ENCODE measurements around the gene GPHA2.
"Not testable (repeated sequence)": the region's sequence is repeated elsewhere in the genome, so short reads cannot be mapped to it uniquely, and the experiment has no call there.

GPHA2 gene

GRCh38 chr11:64935359-64936081, at the start of gene GPHA2:
TSS of gene GPHA2 (minus strand) at chr11:64935893. CDS start at chr11:64935460, 433 bp downstream.
- TF ChIP-seq SUZ12 (IDR thresholded peaks at IDR 0.05; ENCODE audit: extremely low read depth, insufficient read depth, insufficient read length) = no peak
- no peak for TF ChIP-seq YY1 (IDR thresholded peaks at IDR 0.05; ENCODE audit: insufficient read depth, insufficient read length)
- no peak for TF ChIP-seq ZNF274 (IDR thresholded peaks at IDR 0.05; ENCODE audit: low read depth, low read length)
- H3K4me3 ChIP-seq (ENCODE audit: insufficient read length, low read depth) = no peak within 1 kb of the TSS
- H3K9ac ChIP-seq (ENCODE audit: insufficient read length, low read depth) = peak within 1 kb of the TSS; percentile 46
- peaks cover 18% of the 10 kb centered on the region for H3K36me3 ChIP-seq (ENCODE audit: insufficient read depth, insufficient read length, low read length)
- peak; percentile 56 for DNase-seq (ENCODE audit: low read depth, low spot score)
- H3K4me1 ChIP-seq (ENCODE audit: insufficient read depth, insufficient read length) = peaks cover 26% of the 10 kb centered on the region
- no peaks in the 10 kb centered on the region for H3K27me3 ChIP-seq (ENCODE audit: insufficient read depth, insufficient read length)
- H3K9me3 ChIP-seq (ENCODE audit: insufficient read depth, low read length) = no peaks in the 10 kb centered on the region

GRCh38 chr11:64983339-64983738, 47.6 kb upstream of the GPHA2 start:
- H3K9me3 ChIP-seq (ENCODE audit: insufficient read depth, low read length); H3K27me3 ChIP-seq (ENCODE audit: insufficient read depth, insufficient read length); H3K4me1 ChIP-seq (ENCODE audit: insufficient read depth, insufficient read length); H3K9ac ChIP-seq (ENCODE audit: insufficient read length, low read depth); DNase-seq (ENCODE audit: low read depth, low spot score); H3K36me3 ChIP-seq (ENCODE audit: insufficient read depth, insufficient read length, low read length); H3K4me3 ChIP-seq (ENCODE audit: insufficient read length, low read depth): not testable (repeated sequence)

- Histone ChIP-seq H3K9me3 (ENCODE audit: insufficient read depth, low read length) (no peaks in the 10 kb centered on the region), H3K4me3 (ENCODE audit: insufficient read length, low read depth) (no peak overlapping the region), H3K27me3 (ENCODE audit: insufficient read depth, insufficient read length) (no peaks in the 10 kb centered on the region), H3K36me3 (ENCODE audit: insufficient read depth, insufficient read length, low read length) (no peaks in the 10 kb centered on the region), H3K4me1 (ENCODE audit: insufficient read depth, insufficient read length) (peaks cover 3% of the 10 kb centered on the region), H3K9ac (ENCODE audit: insufficient read length, low read depth) (no peak overlapping the region)
- DNase-seq (ENCODE audit: low read depth, low spot score) = no peak
- TF ChIP-seq YY1 (IDR thresholded peaks at IDR 0.05; ENCODE audit: insufficient read depth, insufficient read length) (no peak), SUZ12 (IDR thresholded peaks at IDR 0.05; ENCODE audit: extremely low read depth, insufficient read depth, insufficient read length) (no peak), ZNF274 (IDR thresholded peaks at IDR 0.05; ENCODE audit: low read depth, low read length) (no peak)
Measured at GRCh38 chr11:64976651-64977050, 41.0 kb upstream of the GPHA2 start.

DNA sequence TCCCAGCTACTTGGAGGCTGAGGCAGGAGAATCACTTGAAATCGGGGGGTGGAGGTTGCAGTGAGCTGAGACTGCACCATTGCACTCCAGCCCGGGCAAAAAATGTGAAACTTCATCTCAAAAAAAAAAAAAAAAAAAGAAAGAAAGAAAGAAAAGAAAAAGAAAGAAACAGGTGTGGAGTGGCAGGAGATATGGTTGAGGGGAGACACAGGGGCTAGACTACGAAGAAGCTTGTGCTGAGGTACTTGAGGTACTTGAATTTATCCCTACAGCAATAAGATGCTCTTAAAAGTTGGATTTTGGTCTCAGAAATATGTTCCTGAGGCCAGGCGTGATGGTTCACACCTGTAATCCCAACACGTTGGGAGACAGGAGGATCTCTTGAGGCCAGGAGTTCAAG, 38.4 kb upstream of the GPHA2 start:
- DNase-seq (ENCODE audit: low read depth, low spot score) = no peak
- Histone ChIP-seq H3K4me1 (ENCODE audit: insufficient read depth, insufficient read length) (peaks cover 3% of the 10 kb centered on the region), H3K4me3 (ENCODE audit: insufficient read length, low read depth) (no peak overlapping the region), H3K9ac (ENCODE audit: insufficient read length, low read depth) (no peak overlapping the region), H3K36me3 (ENCODE audit: insufficient read depth, insufficient read length, low read length) (no peaks in the 10 kb centered on the region), H3K27me3 (ENCODE audit: insufficient read depth, insufficient read length) (no peaks in the 10 kb centered on the region), H3K9me3 (ENCODE audit: insufficient read depth, low read length) (no peaks in the 10 kb centered on the region)
- TF ChIP-seq SUZ12 (IDR thresholded peaks at IDR 0.05; ENCODE audit: extremely low read depth, insufficient read depth, insufficient read length) (no peak), ZNF274 (IDR thresholded peaks at IDR 0.05; ENCODE audit: low read depth, low read length) (no peak), YY1 (IDR thresholded peaks at IDR 0.05; ENCODE audit: insufficient read depth, insufficient read length) (no peak)

GRCh38 chr11:64971421-64972233, 35.9 kb upstream of the GPHA2 start, which contains the start of gene MAJIN:
TSS of gene MAJIN (minus strand) at chr11:64972108. CDS start at chr11:64959405, 12,703 bp downstream.
- Histone ChIP-seq H3K4me1 (ENCODE audit: insufficient read depth, insufficient read length) (no peaks in the 10 kb centered on the region), H3K9me3 (ENCODE audit: insufficient read depth, low read length) (no peaks in the 10 kb centered on the region), H3K36me3 (ENCODE audit: insufficient read depth, insufficient read length, low read length) (no peaks in the 10 kb centered on the region), H3K9ac (ENCODE audit: insufficient read length, low read depth) (no peak within 1 kb of the TSS), H3K27me3 (ENCODE audit: insufficient read depth, insufficient read length) (no peaks in the 10 kb centered on the region), H3K4me3 (ENCODE audit: insufficient read length, low read depth) (no peak within 1 kb of the TSS)
- DNase-seq (ENCODE audit: low read depth, low spot score) = no peak
- TF ChIP-seq SUZ12 (IDR thresholded peaks at IDR 0.05; ENCODE audit: extremely low read depth, insufficient read depth, insufficient read length) = no peak
- TF ChIP-seq YY1 (IDR thresholded peaks at IDR 0.05; ENCODE audit: insufficient read depth, insufficient read length) = no peak
- TF ChIP-seq ZNF274 (IDR thresholded peaks at IDR 0.05; ENCODE audit: low read depth, low read length) = no peak

DNA sequence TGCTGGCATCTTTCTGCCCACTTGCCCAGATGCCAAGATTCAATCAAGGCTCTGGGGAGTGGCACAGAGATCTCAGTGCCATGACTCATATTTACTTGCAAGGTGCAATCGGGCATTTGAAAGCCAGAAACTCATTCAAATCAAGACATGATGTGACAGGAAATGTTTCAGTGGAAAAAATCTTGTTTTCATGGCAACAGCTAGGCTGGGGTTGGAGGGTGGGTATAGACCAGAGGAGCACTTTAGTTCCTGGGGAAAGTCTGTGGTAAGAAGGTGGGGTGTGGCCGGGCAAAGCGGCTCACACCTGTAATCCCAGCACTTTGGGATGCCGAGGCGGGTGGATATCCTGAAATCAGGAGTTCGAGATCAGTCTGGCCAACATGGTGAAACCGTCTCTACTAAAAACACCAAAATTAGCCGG, 35.0 kb upstream of the GPHA2 start:
- Histone ChIP-seq H3K9ac (ENCODE audit: insufficient read length, low read depth) (no peak overlapping the region), H3K36me3 (ENCODE audit: insufficient read depth, insufficient read length, low read length) (no peaks in the 10 kb centered on the region), H3K9me3 (ENCODE audit: insufficient read depth, low read length) (no peaks in the 10 kb centered on the region), H3K4me1 (ENCODE audit: insufficient read depth, insufficient read length) (no peaks in the 10 kb centered on the region), H3K4me3 (ENCODE audit: insufficient read length, low read depth) (no peak overlapping the region), H3K27me3 (ENCODE audit: insufficient read depth, insufficient read length) (no peaks in the 10 kb centered on the region)
- TF ChIP-seq SUZ12 (IDR thresholded peaks at IDR 0.05; ENCODE audit: extremely low read depth, insufficient read depth, insufficient read length) (no peak), YY1 (IDR thresholded peaks at IDR 0.05; ENCODE audit: insufficient read depth, insufficient read length) (no peak), ZNF274 (IDR thresholded peaks at IDR 0.05; ENCODE audit: low read depth, low read length) (no peak)
- DNase-seq (ENCODE audit: low read depth, low spot score) = no peak

GRCh38 chr11:64969209-64969608, 33.5 kb upstream of the GPHA2 start:
- H3K4me3 ChIP-seq (ENCODE audit: insufficient read length, low read depth) = no peak overlapping the region
- no peak for DNase-seq (ENCODE audit: low read depth, low spot score)
- H3K36me3 ChIP-seq (ENCODE audit: insufficient read depth, insufficient read length, low read length) = no peaks in the 10 kb centered on the region
- no peaks in the 10 kb centered on the region for H3K9me3 ChIP-seq (ENCODE audit: insufficient read depth, low read length)
- no peaks in the 10 kb centered on the region for H3K27me3 ChIP-seq (ENCODE audit: insufficient read depth, insufficient read length)
- TF ChIP-seq YY1 (IDR thresholded peaks at IDR 0.05; ENCODE audit: insufficient read depth, insufficient read length) (no peak), ZNF274 (IDR thresholded peaks at IDR 0.05; ENCODE audit: low read depth, low read length) (no peak), SUZ12 (IDR thresholded peaks at IDR 0.05; ENCODE audit: extremely low read depth, insufficient read depth, insufficient read length) (no peak)
- H3K9ac ChIP-seq (ENCODE audit: insufficient read length, low read depth) = no peak overlapping the region
- no peaks in the 10 kb centered on the region for H3K4me1 ChIP-seq (ENCODE audit: insufficient read depth, insufficient read length)

All from NT2/D1 (cell line).